NCI-H2196 treated with DMSO at 0.1 percent for 48 hours (cell line): ENCODE results near the gene ZNF185.

Experiments used
- DNase-seq: peaks from one replicate; lab custom pipeline; 2025; ENCODE audit not compliant: unreplicated experiment; lab: John Stamatoyannopoulos, UW

ZNF185 gene

DNA sequence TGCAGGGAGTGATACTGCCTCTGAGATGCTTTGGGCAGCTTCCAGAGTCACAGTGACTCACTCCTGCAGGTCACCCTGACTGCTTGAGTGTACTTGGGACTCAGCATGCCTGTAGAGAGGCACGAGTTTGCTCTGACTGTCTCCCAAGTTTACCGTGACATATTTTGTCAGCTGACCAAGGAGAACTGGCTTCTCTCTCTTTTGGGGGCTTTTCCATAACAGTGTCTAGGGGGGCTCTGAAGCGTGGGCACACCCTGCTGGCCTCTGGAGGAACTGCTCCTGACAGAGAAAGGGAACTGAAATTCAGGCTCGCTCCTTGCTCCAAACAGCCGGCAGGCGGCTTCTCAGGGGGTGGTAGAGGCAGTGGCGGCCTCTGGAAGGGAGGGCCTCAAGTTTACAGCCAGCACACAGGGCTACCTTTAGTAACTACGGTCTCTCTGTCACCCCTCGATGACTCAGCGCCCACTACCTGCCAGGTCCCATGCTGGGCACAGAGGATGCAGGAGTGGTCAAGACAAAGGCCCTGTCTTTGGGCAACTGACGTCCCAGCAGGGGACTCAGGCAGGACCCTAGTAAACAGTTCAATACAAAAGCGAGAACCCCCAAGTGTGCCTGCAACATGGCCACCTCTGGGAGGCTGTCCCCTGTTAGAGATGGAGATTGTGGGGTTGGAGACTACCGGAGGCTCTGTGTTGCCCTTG lies 17.8 kb downstream of the ZNF185 start:
- no peak for DNase-seq

DNA sequence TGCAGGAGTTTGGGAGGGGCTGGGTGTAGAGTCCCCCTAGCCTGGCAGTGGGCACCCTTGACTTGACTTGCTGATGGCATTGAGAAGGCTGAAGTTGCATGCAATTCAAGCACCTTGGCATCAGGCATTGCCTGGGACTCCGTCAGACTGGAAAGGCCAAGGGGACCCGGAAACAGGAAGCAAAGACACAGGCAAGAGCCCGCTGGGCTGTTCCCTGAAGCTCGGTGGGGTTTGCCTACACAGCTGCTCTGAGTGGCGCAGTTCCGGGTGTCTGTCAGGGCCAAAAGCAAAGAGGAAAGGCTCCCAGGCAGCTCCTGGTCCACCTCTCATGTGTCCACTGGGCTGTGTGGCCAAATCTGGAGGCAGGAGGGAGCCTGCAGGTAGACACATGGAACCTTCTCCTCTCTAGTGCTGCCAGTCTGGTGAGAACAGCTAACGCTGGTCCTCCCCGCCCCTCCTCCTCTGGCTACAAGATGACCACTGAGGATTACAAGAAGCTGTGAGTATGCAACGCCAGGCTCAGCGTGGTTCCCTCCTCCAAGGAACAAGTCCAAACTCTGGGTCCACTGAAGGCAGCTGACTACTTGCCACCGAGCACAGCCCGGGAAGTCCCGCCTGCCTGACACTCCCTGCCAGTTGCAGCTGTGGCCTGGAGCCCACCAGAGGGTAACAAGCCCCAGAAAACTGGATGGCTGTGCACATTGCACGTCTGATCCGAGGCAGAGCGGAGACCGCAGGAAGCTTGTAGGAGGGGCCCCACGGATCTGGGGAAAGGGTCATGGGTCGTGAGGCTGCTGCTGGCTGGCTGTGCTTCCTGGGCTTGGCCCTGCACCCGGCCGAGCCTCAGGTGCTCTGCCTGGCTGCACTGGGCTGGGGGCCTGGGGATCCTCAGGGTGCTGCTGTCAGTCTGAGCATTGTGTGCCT lies 20.1 kb downstream of the ZNF185 start:
- DNase-seq, result no peak

DNA sequence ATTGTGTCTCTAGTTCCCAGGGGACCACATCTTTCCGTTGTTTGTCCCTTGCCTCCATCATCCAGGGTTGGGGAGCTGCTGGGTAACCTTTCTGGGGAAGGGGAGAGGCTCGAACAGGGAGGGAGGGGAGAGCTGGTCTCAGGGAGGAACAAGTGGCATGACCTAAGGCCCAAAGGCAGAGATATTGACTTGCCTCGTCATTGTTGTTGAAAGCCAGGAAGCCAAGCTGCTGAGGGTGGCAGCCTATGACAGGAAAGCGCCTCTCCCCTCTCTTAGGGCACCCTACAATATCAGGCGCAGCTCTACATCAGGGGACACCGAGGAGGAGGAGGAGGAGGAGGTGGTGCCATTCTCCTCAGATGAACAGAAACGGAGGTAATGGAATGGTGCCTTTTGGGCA lies 20.8 kb downstream of the ZNF185 start:
- DNase-seq, result no peak

DNA sequence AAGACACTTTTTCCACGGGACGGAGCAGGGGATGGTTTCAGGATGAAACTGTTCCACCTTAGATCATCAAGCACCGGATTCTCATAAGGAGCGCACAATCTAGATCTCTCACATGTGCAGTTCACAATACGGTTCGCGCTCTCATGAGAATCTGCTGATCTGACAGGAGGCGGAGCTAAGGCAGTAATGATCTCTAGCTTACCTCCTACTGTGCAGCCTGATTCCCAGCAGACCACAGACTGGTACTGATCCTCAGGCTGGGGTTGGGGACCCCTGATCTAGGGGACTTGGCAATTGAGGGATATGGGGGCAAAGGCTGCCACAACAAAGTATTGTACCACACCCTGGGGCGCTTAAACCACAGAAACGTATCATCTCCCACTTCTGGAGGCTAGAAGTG lies 25.7 kb downstream of the ZNF185 start:
- no peak for DNase-seq

DNA sequence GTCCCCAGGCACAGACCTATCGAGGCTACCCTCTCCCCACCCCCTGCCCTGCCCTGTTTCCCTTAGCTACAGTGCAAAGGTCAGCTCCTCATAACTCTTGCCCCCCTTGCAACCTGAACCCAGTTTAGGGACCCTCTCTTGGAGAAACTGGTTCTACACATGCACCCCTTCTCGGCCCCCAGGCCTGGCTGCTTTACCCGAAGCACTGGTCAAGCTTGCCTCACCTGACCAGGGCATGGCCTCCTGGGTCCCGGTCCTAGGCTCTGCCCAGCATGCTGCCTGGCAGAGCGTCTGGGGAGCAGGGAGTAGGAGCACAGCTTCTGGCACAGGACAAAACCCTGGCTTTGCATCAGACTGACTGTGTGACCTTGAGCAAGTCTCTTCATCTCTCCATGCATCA lies 28.0 kb downstream of the ZNF185 start:
- no peak for DNase-seq

DNA sequence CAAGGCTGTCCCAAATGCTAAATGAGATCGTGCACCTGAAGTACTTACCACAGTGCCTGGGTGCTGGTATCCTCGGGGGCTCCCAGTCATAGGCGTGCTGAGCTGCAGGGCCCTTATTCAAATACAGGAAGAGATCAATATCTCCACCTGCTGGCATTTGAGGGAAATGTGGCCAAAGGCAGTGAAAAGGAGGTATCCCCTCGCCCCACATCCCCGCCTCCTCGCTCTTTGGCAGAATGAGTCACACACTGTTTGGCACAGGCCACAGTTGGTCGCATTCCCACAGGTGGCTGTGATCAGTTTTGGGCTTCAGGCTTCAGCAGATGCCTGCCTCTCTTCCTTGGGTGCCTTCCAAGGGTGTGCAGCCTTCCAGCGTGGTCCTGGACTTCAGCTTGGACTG lies 28.4 kb downstream of the ZNF185 start:
- DNase-seq, result peak; percentile 37

DNA sequence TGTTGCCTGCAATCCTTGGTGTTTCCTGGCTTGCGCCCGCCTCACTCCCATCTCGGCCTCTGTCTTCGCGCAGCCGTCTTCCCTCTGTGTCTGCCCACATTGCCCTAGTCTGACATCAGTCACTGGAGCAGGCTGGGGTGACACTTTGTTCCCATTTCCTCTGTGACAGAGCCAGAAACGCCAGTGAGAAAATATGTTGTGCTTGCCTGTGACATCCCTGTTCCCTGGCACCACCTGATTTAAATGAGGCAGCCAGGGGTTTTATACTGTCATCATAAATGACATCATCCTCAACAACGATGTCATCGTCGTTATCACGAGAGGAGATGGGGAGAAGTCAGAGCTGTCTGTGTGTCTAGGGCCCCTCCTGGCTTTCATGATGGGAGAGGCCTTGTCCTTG lies 29.1 kb downstream of the ZNF185 start:
- no peak for DNase-seq

DNA sequence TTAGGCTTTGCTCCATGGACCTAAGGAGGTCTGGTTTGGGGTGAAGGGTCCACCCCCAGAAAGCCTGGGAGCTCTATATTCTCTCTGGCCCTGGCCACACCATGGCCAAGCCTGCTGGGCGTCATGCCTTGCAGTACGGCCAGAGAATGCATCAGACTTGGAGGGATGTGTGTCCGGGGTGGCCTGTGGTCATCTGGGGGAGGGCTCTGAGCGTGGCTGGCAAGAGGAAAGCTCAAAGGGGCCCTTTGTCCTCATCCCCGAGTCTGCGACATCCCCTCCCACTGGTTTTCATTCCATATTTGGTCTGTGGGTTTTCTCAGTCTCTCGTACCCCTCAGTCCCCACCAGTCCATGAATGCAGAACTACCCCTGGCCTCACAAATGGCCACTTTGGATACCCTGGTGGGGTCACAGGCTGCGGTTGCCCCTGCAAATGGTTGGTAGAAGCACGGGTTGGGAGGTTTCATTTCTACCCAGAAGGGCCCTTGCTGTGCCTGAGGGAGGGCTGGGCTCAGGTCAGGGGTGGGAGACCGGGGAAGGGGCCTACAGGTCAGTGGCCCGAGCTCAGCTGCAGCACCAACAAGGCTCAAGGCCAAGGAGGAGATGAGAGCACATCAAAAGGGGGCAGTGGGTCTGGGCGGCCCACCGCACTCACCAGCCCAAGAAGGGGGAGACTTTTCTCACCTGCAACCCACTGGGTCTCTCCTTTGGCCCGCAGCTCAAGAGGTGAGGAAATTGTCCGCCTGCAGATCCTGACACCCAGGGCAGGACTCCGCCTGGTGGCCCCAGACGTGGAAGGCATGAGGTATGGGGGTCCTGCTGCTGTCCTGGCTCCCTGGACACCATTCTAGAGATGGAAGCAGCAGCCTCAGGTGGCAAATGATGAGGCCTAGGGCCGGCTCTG lies 30.2 kb downstream of the ZNF185 start:
- no peak for DNase-seq

DNA sequence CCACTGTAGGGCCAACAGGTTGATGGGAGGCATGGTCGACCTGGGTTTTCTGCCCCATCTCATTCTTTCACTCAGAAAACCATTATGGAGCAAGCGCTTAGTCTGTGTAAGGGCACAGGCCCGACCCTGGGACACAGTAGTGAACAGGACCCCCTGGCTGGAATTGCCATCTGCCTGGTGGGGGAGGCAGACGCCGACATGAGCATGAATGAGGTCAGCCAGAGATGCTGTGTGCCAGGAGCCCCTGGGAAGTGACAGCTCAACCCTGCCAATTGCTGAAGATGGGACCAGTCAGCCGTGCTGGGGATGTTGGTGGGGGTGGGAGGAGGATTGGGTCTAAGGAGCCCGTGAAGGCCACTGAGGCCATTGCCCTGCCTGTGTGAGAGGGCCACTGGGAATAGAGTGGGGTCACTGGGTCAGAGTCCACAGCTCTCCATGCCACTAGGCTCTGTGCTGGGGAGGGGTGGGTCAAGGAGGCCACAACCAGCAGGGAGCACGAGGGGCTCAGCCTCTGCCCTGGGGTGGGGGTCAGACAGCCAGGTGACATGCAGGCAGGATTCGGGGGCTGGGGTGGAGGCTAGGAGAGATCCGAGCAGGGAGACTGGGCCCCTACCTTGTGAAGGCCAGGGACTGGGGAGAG lies 31.0 kb downstream of the ZNF185 start:
- DNase-seq, result no peak

DNA sequence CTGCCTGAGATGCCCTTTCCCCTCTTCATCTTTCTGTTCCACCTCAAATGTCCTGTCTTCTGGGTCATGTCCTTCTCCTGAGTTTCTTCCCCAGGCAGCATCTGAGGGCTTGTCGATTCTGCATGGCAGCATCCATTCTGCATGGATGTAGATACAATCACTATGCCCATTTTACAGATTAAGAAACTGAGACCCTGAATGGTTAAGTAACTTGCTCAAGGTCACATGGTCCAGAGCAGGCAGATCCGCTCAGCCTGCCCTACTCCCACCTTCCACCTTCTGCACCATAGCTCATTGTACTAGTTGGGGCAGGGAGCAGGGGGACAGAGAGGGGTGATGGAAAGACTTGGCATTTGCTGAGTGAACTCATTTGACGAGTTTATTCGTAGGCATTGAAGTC lies 32.0 kb downstream of the ZNF185 start:
- DNase-seq, result no peak

DNA sequence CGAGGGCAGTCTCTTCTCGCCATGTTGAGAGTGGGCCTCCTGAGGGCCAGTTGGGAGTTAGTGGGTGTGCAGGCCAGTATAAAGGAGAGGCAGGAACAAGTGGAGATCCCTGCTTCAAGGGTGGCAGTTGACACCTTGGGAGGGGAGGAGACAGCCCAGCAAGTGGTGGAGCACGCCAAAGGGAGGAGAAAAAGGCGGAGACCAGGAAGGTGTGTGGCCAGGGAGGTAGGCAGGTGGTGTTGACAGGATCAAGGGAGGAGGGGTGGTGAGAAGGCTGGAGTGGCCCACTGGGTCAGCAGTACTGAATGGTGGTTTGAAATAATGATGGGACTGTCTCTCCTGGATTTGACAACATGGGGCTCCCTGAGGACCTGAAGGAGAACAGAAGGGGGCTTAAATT lies 32.6 kb downstream of the ZNF185 start:
- no peak for DNase-seq

DNA sequence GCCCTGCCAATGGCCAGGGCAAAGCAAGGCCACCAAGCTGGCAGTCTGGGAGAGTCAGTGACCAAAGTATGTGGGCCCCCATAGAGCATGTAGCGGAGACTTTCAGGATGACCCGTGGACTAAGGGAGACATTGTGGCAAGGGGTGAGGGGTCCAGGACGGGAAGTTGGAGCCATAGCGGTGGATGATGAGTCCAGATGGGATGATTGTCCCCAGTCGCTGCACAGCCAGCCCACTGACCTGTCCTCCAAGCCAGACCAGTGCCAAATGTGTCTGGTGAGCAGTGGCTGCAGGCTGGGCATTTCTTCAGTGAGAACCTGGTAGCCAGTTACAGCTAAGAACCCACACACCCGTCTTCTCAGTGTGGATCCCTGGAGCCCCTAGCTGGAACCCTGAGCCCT lies 34.3 kb downstream of the ZNF185 start:
- no peak for DNase-seq

DNA sequence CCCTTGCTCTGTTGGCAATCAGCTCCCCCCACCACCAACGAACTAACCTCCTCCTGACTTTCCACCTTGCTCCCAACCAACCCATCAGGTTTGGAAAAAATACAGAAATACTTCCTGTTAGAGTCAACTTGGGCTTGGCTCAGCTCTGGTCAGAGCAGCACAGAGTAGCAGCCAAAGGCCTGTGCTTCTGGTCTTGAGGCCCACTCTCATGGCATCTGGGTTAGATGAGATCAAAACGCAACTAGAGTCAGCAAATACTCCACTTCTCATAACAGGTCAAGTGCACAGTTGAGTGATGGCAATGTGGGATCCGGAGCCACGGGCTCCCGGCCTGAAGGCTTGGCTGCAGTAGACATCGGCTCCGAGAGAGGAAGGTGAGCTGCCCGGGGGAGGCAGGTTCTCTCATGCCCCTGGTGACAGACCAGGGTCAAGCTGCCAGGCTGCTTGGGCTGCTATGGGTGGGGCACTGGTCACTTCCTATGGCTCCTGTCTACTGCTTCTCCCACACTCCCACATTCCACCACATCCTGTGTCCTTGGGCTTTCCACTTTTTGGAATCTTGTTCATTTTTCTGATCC lies 34.8 kb downstream of the ZNF185 start:
- DNase-seq, result no peak

DNA sequence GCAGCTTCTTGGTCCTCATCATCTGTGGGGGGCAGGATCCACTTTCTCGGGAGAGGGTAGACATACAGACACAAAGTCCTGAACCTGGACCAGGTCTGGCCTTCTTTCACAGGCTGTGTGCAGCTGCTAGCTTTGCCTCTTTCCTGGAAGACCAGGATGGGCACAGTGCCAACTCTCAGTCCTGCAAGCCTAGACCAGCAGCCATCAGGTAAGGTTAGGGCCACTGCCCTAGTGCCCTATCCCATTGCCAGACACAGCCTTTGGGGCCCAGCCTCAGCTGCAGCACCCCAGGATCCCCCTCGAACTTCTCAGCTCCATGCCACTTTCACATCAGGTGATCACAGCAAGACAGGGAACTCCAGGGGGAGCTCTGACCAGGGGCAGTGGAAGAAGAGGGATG lies 38.4 kb downstream of the ZNF185 start:
- DNase-seq, result no peak

DNA sequence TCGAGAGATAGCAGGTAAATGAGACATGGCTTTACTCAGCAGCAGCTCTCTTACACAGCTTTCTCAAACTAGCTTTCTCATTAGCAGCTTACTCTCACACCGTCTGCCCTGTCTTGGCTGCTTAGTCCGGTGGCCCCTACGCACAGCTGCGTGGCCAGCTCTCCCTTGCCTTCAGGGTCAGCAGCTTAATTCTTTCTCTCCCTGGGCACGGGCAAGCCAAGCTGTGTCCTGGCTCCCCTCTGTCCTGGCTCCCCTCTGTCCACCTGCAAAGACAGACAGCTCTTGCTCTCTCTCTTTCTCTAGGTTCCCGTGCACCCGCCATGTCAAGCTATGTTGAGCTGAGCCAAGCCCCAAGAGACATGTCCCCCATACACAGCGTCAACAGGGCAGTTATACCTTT lies 39.4 kb downstream of the ZNF185 start:
- DNase-seq, result no peak

DNA sequence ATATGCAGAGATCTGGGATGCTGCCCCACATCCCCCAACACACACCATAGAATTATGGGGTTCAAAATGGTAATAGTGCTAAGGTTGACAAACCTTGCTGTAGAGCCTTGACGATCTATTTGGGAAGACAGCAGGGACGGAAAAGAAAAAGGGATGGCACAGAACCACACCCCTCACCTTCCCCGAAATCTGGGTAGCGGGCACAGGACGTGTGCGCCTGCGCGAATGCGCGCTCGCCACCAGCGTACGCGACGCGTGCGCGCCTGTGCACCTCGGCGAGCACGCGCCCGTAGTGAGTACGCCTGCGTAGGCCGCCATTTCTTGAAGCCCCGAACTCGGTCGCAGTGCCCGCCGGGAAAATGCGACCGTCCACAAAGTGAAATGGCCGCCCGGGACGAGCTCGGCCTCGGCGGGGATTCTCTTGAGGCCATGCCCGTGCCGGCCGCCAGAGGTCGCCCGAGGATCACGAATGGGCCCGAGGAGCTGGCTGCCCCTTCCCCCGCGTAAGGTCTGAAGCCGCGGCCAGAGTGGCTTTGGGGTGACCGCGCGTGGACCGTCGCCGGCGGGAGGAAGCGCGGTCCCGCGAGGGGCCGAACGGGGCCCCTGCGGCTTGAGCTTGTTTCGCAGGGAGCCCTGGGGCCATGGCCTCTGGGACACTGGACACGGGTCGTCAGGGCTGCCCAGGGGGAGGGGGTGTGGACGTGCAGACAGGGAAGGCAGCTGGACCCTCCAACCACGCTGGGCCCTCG lies 43.6 kb downstream of the ZNF185 start:
- peak; percentile 75 for DNase-seq

DNA sequence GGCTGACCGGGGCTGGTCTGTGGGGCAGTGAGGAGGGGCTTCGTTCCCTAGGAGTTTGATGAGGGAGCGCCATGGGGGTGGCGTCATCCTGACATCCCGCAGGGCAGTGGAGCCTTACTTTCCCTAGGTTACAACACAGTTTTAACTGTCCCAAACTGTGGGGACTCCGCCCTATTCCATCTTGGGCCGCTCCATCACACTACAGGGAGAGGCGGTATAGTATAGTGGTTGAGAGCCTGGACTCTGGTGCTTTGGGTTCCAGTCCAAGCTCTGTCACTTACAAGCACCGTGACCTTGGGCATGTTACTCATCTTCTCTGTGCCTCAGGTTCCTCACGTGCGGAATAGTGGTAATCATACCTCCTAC lies 44.2 kb downstream of the ZNF185 start:
- DNase-seq, result no peak

DNA sequence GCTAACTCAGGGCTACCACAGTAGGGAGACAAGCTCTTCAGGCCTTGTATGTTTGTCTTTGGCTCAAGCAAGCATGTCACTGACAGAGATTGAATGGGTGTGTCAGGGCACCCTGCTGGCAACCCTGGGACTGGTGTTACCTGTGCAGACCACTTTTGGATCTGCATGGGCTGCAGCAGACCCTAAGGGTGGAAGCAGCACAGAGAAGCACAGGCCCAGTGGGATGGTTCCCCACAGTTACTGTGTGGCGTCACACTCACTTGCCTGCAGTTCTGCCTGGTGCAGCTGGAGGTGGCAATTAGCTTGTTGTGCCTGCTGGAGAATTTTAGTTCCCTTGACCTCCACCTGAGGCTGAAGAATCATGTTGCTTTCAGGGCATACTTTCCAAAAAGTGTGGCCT lies 46.0 kb downstream of the ZNF185 start:
- no peak for DNase-seq

DNA sequence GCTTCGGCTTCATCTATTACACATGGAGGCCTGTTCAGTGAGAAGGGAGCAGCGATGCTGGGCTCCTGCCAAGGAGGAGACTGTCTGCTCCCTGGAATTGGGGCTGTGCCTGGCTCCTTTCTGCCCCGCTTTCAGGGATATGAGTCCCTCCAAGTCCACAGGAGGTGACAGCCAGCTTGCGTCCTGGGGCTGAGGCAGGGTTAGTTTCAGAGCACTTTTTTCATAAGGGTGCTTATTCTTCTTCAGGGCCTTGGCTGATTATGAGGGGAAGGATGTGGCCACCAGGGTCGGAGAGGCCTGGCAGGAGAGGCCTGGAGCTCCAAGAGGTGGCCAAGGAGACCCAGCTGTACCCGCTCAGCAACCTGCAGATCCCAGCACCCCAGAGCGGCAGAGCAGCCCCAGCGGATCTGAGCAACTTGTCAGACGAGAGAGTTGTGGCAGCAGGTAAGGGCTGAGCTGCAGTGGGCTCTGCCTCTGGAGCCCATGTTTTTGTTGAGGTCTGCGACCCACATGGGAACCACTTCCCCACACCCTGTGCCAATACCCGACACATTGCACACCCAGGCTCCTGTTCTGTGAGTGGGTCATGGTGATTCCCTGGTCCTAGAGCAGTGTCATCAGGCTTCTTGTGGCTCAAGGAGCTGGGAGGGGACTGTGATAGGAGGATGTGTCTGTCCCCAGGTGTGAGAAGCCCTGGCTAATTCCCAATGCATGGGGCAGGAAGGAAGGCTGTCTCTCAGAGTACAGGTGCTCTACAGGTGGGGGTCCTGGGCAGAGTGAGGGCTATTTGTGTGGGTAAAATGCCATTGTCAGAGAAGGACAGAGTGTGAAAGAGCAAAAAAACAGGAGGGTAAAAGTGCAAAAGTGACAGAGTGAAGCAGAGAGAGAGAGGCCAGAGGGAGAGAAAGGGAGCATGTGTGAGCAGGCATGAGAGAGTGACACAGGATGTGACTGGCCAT lies 47.4 kb downstream of the ZNF185 start:
- DNase-seq, result no peak
